Progenitor cell of endocrine pancreas (in vitro differentiated cells): ENCODE data around the gene LBR. TPM values are rescaled to one million over a fixed set of nuclear protein-coding genes. Genes with fewer than 3 reads are reported as not detected.
A peak's percentile ranks its signal among the peaks of the same experiment; 100 is the strongest.

Experiments used
- DNase-seq: peaks from one replicate; pipeline ENCODE4 v3.0.0; 2021; ENCODE audit warnings: low spot score; ENCODE audit not compliant: unreplicated experiment
- H3K27ac Mint-ChIP-seq: 2 replicates; pipeline ENCODE4 v1.8.0; 2021; ENCODE audit warnings: mild to moderate bottlenecking, moderate library complexity, mixed read lengths
- H3K27me3 Mint-ChIP-seq: 2 replicates; pipeline ENCODE4 v1.8.0; 2021; ENCODE audit warnings: mixed read lengths
- H3K36me3 Mint-ChIP-seq: 2 replicates; pipeline ENCODE4 v1.8.0; 2022; ENCODE audit warnings: mixed read lengths; ENCODE audit not compliant: insufficient read depth
- H3K4me1 Mint-ChIP-seq: 2 replicates; pipeline ENCODE4 v1.8.0; 2021; ENCODE audit warnings: low read depth, mixed read lengths
- H3K4me3 Mint-ChIP-seq: 2 replicates; pipeline ENCODE4 v1.8.0; 2021; ENCODE audit warnings: low read depth, mild to moderate bottlenecking, moderate library complexity, mixed read lengths
- H3K9me3 Mint-ChIP-seq: 2 replicates; pipeline ENCODE4 v1.8.0; 2021; ENCODE audit warnings: low read depth, mixed read lengths
- total RNA-seq: library from RNA; stranded (reverse); gene quantifications from 2 replicates; pipeline ENCODE4 v1.2.1, GENCODE V29; 2021
- TF ChIP-seq, protein P1 (sequence below): fragments of 200-600 bp; sonication (generic); IDR thresholded peaks from one replicate; pipeline ENCODE4 v1.5.0; 2021; ENCODE audit warnings: antibody characterized with exemption, mild to moderate bottlenecking; ENCODE audit not compliant: unreplicated experiment

LBR gene
- total RNA-seq, 1 donor from 2014 or later, result 116 TPM

GRCh38 chr1:225449261-225449660 is 21.4 kb upstream of the LBR start:
- no peak overlapping the region for H3K4me3 Mint-ChIP-seq
- H3K36me3 Mint-ChIP-seq, result no peaks in the 10 kb centered on the region
- peaks cover 21% of the 10 kb centered on the region for H3K4me1 Mint-ChIP-seq
- no peaks in the 10 kb centered on the region for H3K9me3 Mint-ChIP-seq
- TF ChIP-seq, protein P1, sequence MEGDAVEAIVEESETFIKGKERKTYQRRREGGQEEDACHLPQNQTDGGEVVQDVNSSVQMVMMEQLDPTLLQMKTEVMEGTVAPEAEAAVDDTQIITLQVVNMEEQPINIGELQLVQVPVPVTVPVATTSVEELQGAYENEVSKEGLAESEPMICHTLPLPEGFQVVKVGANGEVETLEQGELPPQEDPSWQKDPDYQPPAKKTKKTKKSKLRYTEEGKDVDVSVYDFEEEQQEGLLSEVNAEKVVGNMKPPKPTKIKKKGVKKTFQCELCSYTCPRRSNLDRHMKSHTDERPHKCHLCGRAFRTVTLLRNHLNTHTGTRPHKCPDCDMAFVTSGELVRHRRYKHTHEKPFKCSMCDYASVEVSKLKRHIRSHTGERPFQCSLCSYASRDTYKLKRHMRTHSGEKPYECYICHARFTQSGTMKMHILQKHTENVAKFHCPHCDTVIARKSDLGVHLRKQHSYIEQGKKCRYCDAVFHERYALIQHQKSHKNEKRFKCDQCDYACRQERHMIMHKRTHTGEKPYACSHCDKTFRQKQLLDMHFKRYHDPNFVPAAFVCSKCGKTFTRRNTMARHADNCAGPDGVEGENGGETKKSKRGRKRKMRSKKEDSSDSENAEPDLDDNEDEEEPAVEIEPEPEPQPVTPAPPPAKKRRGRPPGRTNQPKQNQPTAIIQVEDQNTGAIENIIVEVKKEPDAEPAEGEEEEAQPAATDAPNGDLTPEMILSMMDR, result no peak
- no peak overlapping the region for H3K27ac Mint-ChIP-seq
- H3K27me3 Mint-ChIP-seq, result peaks cover 13% of the 10 kb centered on the region
- no peak for DNase-seq

GRCh38 chr1:225448146-225448805 is 20.4 kb upstream of the LBR start:
- H3K4me1 Mint-ChIP-seq, result peaks cover 21% of the 10 kb centered on the region
- no peaks in the 10 kb centered on the region for H3K36me3 Mint-ChIP-seq
- H3K9me3 Mint-ChIP-seq, result no peaks in the 10 kb centered on the region
- H3K27me3 Mint-ChIP-seq, result peaks cover 13% of the 10 kb centered on the region
- TF ChIP-seq, protein P1, result no peak
- no peak for DNase-seq
- no peak overlapping the region for H3K4me3 Mint-ChIP-seq
- H3K27ac Mint-ChIP-seq, result no peak overlapping the region

DNA sequence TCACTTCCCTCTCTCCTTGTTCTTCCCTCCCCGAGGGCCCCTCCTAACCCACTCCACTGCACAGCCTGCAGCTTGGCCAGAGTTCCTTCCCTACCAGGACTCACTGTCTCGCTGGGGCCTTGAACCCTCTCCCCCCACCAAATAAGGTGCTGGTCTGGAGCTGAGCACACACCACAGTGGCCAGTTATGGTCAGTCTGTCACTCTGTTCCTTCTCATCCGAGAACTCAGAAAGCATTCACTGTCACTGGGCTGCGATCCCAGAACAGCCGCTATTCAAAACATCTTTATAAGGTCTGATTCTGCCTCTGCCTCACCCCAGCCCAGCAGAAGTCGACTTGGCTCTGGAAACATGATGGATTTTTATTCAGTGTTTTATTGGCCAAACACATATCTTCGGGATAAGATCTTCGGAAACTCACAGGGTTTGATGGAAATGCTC is 19.8 kb upstream of the LBR start:
- TF ChIP-seq, protein P1, result no peak
- no peak overlapping the region for H3K4me3 Mint-ChIP-seq
- no peak for DNase-seq
- H3K4me1 Mint-ChIP-seq, result peaks cover 21% of the 10 kb centered on the region
- H3K36me3 Mint-ChIP-seq, result no peaks in the 10 kb centered on the region
- H3K9me3 Mint-ChIP-seq, result no peaks in the 10 kb centered on the region
- H3K27me3 Mint-ChIP-seq, result peaks cover 13% of the 10 kb centered on the region
- no peak overlapping the region for H3K27ac Mint-ChIP-seq

DNA sequence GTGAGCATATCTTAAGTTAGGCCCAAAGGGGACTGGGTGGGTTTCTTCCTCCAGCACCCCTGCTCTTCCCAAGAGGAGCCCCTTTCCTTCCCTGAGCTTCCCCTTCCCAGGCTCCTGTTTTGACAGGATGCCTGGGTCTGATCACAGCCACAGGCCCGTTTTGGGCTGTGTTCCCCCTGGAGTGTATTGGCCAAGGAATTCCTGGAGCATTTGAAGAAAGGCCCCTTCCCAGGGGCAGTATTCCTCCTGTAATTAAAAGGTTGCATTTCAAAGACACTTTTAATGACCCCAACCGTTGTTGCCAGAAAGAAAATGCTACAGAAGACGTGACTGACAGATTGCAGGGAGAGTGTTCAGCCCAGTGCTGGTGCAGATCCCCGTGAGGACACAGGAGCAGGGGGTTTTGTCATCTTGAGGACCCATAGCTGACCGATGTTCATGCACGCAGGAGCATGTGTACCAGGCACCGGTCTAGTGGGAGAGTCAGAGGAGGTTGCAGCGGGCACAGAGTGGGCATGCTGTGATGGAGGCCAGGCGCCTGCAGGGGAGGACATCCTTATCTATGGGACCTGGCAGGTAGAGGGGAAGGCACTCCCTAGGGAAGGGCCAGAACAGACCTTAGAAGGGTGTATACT is 19.3 kb upstream of the LBR start:
- H3K27ac Mint-ChIP-seq, result peak overlapping the region; percentile 6
- H3K27me3 Mint-ChIP-seq, result peaks cover 13% of the 10 kb centered on the region
- no peak overlapping the region for H3K4me3 Mint-ChIP-seq
- H3K36me3 Mint-ChIP-seq, result no peaks in the 10 kb centered on the region
- DNase-seq, result no peak
- no peaks in the 10 kb centered on the region for H3K9me3 Mint-ChIP-seq
- H3K4me1 Mint-ChIP-seq, result peaks cover 25% of the 10 kb centered on the region
- TF ChIP-seq, protein P1, result no peak

DNA sequence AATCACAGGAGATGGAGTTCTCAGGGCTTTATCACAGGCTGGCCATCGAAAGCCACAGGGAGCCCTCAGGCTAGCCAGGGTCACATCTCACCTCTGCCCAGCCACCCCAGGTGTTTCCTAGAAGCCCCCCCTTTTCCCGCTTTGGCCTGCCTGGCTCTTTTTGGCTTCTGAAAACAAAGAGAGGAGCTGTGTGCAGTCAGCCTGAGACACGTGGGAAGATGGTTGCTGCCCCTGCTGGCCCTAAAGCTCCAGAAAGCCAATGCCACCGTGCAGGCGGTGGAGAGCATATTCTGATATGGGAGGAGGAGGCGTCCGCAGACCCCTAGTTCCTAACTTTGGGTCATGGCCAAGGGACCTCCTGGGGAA is 18.7 kb upstream of the LBR start:
- no peaks in the 10 kb centered on the region for H3K36me3 Mint-ChIP-seq
- H3K4me1 Mint-ChIP-seq, result peaks cover 30% of the 10 kb centered on the region
- no peaks in the 10 kb centered on the region for H3K9me3 Mint-ChIP-seq
- no peak overlapping the region for H3K4me3 Mint-ChIP-seq
- H3K27me3 Mint-ChIP-seq, result peaks cover 13% of the 10 kb centered on the region
- no peak overlapping the region for H3K27ac Mint-ChIP-seq
- TF ChIP-seq, protein P1, result no peak
- DNase-seq, result no peak
